ENCODE measurements around the gene FNIP2. TPM values are rescaled to one million over a fixed set of nuclear protein-coding genes. Genes with fewer than 3 reads are reported as not detected.

The FNIP2 gene
- total and polyA plus RNA-seq, 2 donors (not counting 1 experiment from before 2014, with no cell fraction given): 16.9 to 36.8 TPM

DNA sequence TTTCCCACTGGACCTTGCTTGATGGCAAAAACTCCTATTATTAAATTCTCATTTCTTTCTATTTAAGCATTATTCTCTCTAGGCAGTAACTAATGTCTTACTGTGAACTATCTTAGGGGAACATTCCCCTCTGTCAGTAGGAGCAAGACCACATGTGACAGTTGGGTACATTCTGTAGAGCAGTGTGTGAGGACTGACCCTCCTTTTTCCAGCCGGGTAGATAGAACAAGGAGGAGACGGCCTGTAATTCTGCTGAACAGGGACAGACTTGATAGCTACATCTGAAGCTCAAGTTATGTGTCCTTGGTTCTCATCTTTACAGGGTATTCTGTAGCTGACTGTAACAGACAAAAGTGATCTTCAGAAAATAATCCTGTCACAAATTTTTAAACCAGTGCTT, 43.3 kb downstream of the FNIP2 start:
- no peaks in the 10 kb centered on the region for H3K36me3 ChIP-seq (ENCODE audit: control insufficient read depth, insufficient read depth, low read length)
- H3K4me1 ChIP-seq (ENCODE audit: control insufficient read depth, extremely low read depth, insufficient read depth, low read length): peaks cover 2% of the 10 kb centered on the region
- H3K27me3 ChIP-seq (ENCODE audit: control insufficient read depth, insufficient read depth, low read length): no peaks in the 10 kb centered on the region
- no peak for DNase-seq (ENCODE audit: low read depth in 2 of 2)
- H3K79me2 ChIP-seq (ENCODE audit: control insufficient read depth, insufficient read depth, low read length): peaks cover 9% of the 10 kb centered on the region
- no peak overlapping the region for H3K27ac ChIP-seq (ENCODE audit: insufficient read depth, low read length)
- H3K9me3 ChIP-seq (ENCODE audit: control insufficient read depth, insufficient read depth, low read depth, low read length): no peaks in the 10 kb centered on the region
- H2AFZ ChIP-seq (ENCODE audit: low read length): no peak overlapping the region
- H4K20me1 ChIP-seq (ENCODE audit: control insufficient read depth, extremely low read depth, insufficient read depth, low read length): no peaks in the 10 kb centered on the region
- H3K4me2 ChIP-seq (ENCODE audit: extremely low read depth, insufficient read depth, low read length): no peak overlapping the region
- H3K9ac ChIP-seq (ENCODE audit: insufficient read depth, low read length): no peak overlapping the region
- no peak for TF ChIP-seq EZH2 (IDR thresholded peaks at IDR 0.05; ENCODE audit: low read length, missing control alignments)
- TF ChIP-seq, protein P1, sequence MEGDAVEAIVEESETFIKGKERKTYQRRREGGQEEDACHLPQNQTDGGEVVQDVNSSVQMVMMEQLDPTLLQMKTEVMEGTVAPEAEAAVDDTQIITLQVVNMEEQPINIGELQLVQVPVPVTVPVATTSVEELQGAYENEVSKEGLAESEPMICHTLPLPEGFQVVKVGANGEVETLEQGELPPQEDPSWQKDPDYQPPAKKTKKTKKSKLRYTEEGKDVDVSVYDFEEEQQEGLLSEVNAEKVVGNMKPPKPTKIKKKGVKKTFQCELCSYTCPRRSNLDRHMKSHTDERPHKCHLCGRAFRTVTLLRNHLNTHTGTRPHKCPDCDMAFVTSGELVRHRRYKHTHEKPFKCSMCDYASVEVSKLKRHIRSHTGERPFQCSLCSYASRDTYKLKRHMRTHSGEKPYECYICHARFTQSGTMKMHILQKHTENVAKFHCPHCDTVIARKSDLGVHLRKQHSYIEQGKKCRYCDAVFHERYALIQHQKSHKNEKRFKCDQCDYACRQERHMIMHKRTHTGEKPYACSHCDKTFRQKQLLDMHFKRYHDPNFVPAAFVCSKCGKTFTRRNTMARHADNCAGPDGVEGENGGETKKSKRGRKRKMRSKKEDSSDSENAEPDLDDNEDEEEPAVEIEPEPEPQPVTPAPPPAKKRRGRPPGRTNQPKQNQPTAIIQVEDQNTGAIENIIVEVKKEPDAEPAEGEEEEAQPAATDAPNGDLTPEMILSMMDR (conservative IDR thresholded peaks at IDR 0.05 in 1 of 2, IDR thresholded peaks at IDR 0.05 in 1 of 2; ENCODE audit: low read depth in 1 of 2, low read length in 2 of 2): no peak
- H3K4me3 ChIP-seq (replicated peaks in 1 of 4; ENCODE audit: control extremely low read depth in 1 of 4, insufficient read depth in 1 of 4, low read depth in 3 of 4, low read length in 4 of 4): no peak overlapping the region

DNA sequence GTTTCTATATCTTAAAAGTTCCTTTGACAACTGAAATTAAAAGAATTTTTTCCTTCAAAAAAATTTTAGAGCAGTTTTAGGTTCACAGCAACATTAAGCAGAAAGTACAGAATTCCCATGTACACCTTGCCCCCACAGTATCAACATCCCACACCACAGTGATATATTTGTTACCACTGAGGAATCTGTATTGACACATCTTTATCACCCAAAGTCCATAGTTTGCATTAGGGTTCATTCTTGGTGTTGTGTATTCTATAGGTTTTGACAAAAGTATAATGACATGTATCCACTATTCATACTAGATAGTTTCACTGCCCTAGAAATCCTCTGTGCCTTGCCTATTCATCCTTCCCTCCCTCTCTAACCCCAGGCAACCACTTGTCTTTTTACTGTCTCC, 43.7 kb downstream of the FNIP2 start:
- Histone ChIP-seq H4K20me1 (ENCODE audit: control insufficient read depth, extremely low read depth, insufficient read depth, low read length) (no peaks in the 10 kb centered on the region), H3K9me3 (ENCODE audit: control insufficient read depth, insufficient read depth, low read depth, low read length) (no peaks in the 10 kb centered on the region), H3K4me1 (ENCODE audit: control insufficient read depth, extremely low read depth, insufficient read depth, low read length) (peaks cover 2% of the 10 kb centered on the region), H3K36me3 (ENCODE audit: control insufficient read depth, insufficient read depth, low read length) (no peaks in the 10 kb centered on the region), H3K27me3 (ENCODE audit: control insufficient read depth, insufficient read depth, low read length) (no peaks in the 10 kb centered on the region), H3K4me3 (replicated peaks in 1 of 4; ENCODE audit: control extremely low read depth in 1 of 4, insufficient read depth in 1 of 4, low read depth in 3 of 4, low read length in 4 of 4) (no peak overlapping the region), H3K4me2 (ENCODE audit: extremely low read depth, insufficient read depth, low read length) (no peak overlapping the region), H3K79me2 (ENCODE audit: control insufficient read depth, insufficient read depth, low read length) (peaks cover 9% of the 10 kb centered on the region), H2AFZ (ENCODE audit: low read length) (no peak overlapping the region), H3K9ac (ENCODE audit: insufficient read depth, low read length) (no peak overlapping the region), H3K27ac (ENCODE audit: insufficient read depth, low read length) (no peak overlapping the region)
- no peak for TF ChIP-seq EZH2 (IDR thresholded peaks at IDR 0.05; ENCODE audit: low read length, missing control alignments)
- TF ChIP-seq, protein P1 (conservative IDR thresholded peaks at IDR 0.05 in 1 of 2, IDR thresholded peaks at IDR 0.05 in 1 of 2; ENCODE audit: low read depth in 1 of 2, low read length in 2 of 2): no peak
- no peak for DNase-seq (ENCODE audit: low read depth in 2 of 2)

DNA sequence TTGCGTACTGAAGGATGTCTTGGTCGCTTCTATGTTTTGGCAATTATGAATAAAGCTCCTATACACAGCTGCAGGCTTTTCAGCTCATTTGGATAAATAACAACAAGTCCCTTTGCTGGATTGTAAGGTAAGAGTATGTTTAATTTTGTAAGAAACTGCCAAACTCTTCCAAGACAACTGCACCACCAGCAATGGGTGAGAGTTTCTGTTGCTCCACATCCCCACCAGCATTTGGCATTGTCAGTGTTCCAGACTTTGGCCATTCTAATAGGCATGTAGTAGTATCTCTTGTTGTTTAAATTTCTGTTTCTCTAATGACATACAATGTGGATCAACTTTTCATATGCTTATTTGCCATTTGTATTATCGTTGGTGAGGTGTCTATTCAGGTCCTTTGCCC, 44.3 kb downstream of the FNIP2 start:
- H3K4me1 ChIP-seq (ENCODE audit: control insufficient read depth, extremely low read depth, insufficient read depth, low read length): peaks cover 2% of the 10 kb centered on the region

More for the DNA sequence above, 44.3 kb downstream of the FNIP2 start:
- Histone ChIP-seq H3K27me3 (ENCODE audit: control insufficient read depth, insufficient read depth, low read length) (no peaks in the 10 kb centered on the region), H3K4me3 (replicated peaks in 1 of 4; ENCODE audit: control extremely low read depth in 1 of 4, insufficient read depth in 1 of 4, low read depth in 3 of 4, low read length in 4 of 4) (no peak overlapping the region), H3K36me3 (ENCODE audit: control insufficient read depth, insufficient read depth, low read length) (no peaks in the 10 kb centered on the region), H3K9ac (ENCODE audit: insufficient read depth, low read length) (no peak overlapping the region), H3K27ac (ENCODE audit: insufficient read depth, low read length) (no peak overlapping the region), H4K20me1 (ENCODE audit: control insufficient read depth, extremely low read depth, insufficient read depth, low read length) (no peaks in the 10 kb centered on the region), H3K4me2 (ENCODE audit: extremely low read depth, insufficient read depth, low read length) (no peak overlapping the region), H3K79me2 (ENCODE audit: control insufficient read depth, insufficient read depth, low read length) (peaks cover 9% of the 10 kb centered on the region), H3K9me3 (ENCODE audit: control insufficient read depth, insufficient read depth, low read depth, low read length) (no peaks in the 10 kb centered on the region), H2AFZ (ENCODE audit: low read length) (no peak overlapping the region)
- no peak for DNase-seq (ENCODE audit: low read depth in 2 of 2)
- TF ChIP-seq EZH2 (IDR thresholded peaks at IDR 0.05; ENCODE audit: low read length, missing control alignments): no peak
- TF ChIP-seq, protein P1 (conservative IDR thresholded peaks at IDR 0.05 in 1 of 2, IDR thresholded peaks at IDR 0.05 in 1 of 2; ENCODE audit: low read depth in 1 of 2, low read length in 2 of 2): no peak
